Urinary bladder (tissue), 4 donors: Measurements from ENCODE around the gene ZNF534. TPM values are rescaled to one million over a fixed set of nuclear protein-coding genes. Genes with fewer than 3 reads are reported as not detected.
"Not testable (repeated sequence)": the region's sequence is repeated elsewhere in the genome, so short reads cannot be mapped to it uniquely, and the experiment has no call there.

Experiments used
- DNase-seq: peaks from one replicate; pipeline ENCODE4 v3.0.0-alpha.2; 2015; ENCODE audit errors: extremely low spot score
- H3K27ac ChIP-seq: one replicate; pipeline ENCODE4 v1.5.1; 2013; ENCODE audit warnings: low read depth, mild to moderate bottlenecking, moderate library complexity
- H3K36me3 ChIP-seq: one replicate; pipeline ENCODE4 v1.6.1; 2013; ENCODE audit warnings: mild to moderate bottlenecking, moderate library complexity; ENCODE audit not compliant: insufficient read depth
- H3K4me1 ChIP-seq: one replicate; pipeline ENCODE4 v1.6.1; 2013; ENCODE audit warnings: mild to moderate bottlenecking, moderate library complexity; ENCODE audit not compliant: insufficient read depth
- H3K4me3 ChIP-seq: one replicate; pipeline ENCODE4 v1.5.1; 2013; ENCODE audit warnings: low read depth, low read length
- WGBS: extraction: QIAGEN DNeasy Blood & Tissue Kit; methylation state at CpG from one replicate; pipeline ENCODE4 v1.1.7; 2013; 5-methylcytosine and 5-hydroxymethylcytosine counted together
- polyA plus RNA-seq: library from polyadenylated mRNA; stranded (reverse); fragments of 200-250 nt; gene quantifications from one replicate; pipeline ENCODE4 v1.2.3, GENCODE V29; 2013
- small RNA-seq: library from RNA; depleted of rRNA; stranded (forward); fragments of <200 nt; gene quantifications from one replicate; pipeline ENCODE3, GENCODE V24; 2014
- total RNA-seq: library from RNA; depleted of rRNA; stranded (reverse); fragments of >200 nt; gene quantifications from one replicate; pipeline ENCODE4 v1.2.3, GENCODE V29; 2014
- donor health status: healthy with polysubstance abuse.
- donor health status: healthy.

The ZNF534 gene
- total and polyA plus RNA-seq, 2 donors: 0.35 to 0.74 TPM

DNA sequence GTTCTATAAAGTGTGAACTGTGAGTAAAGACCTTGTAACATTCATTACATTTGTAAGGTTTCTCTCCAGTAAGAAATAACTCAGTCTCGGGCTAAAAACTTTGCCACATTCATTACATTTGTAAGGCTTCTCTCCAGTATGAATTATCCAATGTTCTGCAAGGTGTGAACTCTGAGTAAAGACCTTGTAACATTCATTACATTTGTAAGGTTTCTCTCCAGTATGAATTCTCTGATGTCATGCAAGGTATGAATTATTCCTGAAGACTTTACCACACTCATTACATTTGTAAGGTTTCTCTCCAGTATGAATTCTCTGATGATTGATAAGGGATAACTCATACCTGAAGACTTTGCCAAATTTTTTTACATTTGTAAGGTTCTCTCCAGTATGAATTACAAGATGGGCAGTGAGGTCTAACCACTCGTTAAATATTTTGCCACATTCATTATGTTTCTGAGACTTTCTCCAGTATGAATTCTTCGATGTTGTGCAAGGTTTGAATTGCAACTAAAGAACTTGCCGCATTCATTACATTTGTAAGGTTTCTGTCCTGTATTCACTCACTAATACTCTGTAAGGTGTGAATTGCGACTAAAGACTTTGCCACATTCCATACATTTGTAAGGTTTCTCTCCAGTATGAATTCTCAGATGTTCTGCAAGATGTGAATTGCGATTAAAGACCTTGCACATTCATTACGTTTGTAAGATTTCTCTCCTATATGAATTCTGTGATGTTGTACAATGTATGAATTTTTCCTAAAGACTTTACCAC is 45.6 kb downstream of the ZNF534 start:
- Histone ChIP-seq H3K27ac (no peak overlapping the region), H3K36me3 (no peaks in the 10 kb centered on the region), H3K4me3 (no peak overlapping the region), H3K4me1 (no peaks in the 10 kb centered on the region)
- WGBS: 97% methylated on average over 7 of the region's 7 CpGs
- no peak for DNase-seq

DNA sequence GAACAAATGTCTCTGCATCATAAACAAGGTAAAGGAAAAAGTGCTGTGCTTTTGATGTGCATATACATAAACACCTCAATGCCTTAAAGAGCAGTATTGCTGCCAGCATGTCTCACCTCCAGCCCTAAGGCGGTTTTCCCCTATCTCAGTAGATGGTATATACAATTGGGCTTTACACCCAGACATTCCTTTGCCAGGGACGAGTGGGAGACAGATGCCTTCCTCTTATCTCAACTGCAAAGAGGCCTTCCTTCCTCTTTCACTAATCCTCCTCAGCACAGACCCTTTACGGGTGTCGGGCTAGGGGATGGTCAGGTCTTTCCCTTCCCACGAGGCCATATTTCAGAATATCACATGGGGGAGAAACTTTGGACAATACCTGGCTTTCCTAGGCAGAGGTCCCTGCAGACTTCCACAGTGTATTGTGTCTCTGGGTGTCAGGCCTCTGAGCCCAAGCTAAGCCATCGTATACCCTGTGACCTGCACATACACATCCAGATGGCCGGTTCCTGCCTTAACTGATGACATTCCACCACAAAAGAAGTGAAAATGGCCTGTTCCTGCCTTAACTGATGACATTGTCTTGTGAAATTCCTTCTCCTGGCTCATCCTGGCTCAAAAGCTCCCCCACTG is 55.3 kb downstream of the ZNF534 start:
- 35% methylated on average over 7 of the region's 7 CpGs for WGBS
- not testable (repeated sequence) for H3K27ac ChIP-seq, H3K36me3 ChIP-seq, DNase-seq, H3K4me1 ChIP-seq, H3K4me3 ChIP-seq

DNA sequence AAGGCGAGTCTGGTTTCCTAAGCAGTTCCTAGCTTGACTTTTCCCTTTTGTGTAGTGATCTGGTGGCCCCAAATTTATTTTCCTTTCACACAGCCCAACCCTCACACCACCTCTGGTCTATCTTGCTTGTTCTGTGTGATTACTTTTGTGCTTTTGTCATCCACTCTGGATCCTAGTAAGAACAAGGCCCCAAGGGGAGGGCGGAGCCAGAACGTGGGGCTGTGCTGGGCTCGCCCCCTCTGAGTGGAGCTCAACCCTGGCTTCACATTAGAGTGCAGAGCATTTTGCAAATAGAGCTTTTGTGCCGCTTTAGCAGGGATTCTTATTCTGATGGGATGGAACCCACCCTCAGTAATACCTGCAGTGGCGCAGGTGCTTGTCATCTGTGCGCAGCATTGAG is 56.1 kb downstream of the ZNF534 start:
- H3K27ac ChIP-seq, H3K36me3 ChIP-seq: not testable (repeated sequence)
- WGBS: 35% methylated on average over 7 of the region's 7 CpGs

DNA sequence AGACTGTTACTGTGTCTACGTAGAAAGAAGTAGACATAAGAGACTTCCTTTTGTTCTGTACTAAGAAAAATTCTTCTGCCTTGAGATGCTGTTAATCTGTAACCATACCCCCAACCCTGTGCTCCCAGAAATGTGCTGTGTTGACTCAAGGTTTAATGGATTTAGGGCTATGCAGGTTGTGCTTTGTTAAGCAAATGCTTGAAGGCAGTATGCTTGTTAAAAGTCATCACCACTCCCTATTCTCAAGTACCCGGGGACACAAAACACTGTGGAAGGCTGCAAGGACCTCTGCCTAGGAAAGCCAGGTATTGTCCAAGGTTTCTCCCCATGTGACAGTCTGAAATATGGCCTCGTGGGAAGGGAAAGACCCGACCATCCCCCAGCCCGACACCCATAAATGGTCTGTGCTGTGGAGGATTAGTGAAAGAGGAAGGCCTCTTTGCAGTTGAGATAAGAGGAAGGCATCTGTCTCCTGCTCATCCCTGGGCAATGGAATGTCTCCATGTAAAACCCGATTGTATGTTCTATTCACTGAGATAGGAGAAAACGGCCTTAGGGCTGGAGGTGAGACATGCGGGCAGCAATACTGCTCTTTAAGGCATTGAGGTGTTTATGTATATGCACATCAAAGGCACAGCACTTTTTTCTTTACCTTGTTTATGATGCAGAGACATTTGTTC is 56.8 kb downstream of the ZNF534 start:
- not testable (repeated sequence) for H3K4me3 ChIP-seq, H3K36me3 ChIP-seq, DNase-seq, H3K27ac ChIP-seq, H3K4me1 ChIP-seq
- WGBS: 7% methylated on average over 8 of the region's 8 CpGs

More for the DNA sequence above, 56.1 kb downstream of the ZNF534 start:
- not testable (repeated sequence) for H3K4me1 ChIP-seq, H3K4me3 ChIP-seq, DNase-seq

DNA sequence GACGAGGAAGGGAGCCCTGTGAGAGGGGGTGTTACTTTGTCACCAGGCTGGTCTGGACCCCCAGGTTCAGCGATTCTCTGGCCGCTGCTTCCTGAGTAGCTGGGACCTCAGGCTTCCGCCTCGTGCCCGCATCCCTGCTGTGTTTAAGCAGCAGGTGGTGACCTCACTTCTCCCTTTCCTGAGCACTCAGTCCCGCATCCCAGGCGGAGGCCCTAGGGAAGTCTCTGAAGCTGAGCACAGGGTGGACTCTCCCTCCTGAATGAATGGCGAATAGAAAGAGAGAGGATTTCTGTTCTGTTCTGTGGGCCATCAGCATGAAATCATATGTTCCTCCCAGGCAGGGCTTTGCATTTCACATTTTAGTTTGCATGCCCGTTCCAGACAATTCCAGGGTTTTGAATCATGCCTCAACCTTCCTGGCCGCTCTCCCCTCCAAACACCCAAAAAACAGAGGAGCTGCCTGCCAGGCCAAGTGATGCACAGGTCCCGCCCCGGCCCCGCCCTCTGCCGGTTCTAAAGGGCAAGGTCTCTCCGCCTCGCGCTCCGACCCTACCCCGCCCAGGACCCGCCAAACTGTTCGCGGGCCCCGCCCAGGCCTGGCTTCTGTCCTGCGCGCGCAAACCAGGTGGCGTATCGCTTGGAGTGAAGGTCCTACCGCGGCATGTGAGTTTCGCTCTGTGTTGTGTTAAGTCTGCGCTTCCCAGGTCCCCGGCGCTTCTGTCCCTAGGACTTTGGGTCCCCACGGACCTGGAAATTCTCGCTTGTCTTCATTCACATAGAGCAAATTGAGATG is 63.4 kb downstream of the ZNF534 start:
- no peaks in the 10 kb centered on the region for H3K36me3 ChIP-seq
- no peak for DNase-seq
- no peak overlapping the region for H3K4me3 ChIP-seq
- 23% methylated on average over 37 of the region's 37 CpGs for WGBS
- no peak overlapping the region for H3K27ac ChIP-seq
- H3K4me1 ChIP-seq: no peaks in the 10 kb centered on the region

DNA sequence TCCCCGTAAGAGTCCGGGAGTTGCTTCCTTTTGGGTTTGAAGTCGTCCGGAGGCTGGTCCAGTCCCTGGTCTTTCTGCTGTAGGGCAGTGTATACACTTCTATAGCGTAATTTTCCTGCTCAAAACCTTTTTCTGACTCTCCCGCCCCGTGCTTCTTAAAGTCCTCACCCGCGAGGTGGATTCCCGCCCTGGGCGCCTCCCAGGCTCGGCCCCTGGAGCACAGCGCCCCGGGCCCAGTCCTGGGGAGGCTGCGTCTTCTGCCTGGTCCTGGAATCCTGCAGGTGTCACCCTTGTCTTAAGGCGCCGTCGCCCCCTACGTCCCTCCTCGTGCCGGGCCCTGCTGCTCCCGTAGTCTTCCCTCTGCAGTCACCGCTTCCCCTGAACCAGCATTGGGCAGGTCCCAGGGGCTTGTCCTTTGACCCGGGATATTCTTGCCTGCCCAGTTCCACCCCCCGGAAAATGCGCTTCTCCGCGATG is 64.1 kb downstream of the ZNF534 start:
- Histone ChIP-seq H3K27ac (no peak overlapping the region), H3K4me3 (no peak overlapping the region), H3K36me3 (no peaks in the 10 kb centered on the region), H3K4me1 (no peaks in the 10 kb centered on the region)
- 8% methylated on average over 28 of the region's 28 CpGs for WGBS
- no peak for DNase-seq

DNA sequence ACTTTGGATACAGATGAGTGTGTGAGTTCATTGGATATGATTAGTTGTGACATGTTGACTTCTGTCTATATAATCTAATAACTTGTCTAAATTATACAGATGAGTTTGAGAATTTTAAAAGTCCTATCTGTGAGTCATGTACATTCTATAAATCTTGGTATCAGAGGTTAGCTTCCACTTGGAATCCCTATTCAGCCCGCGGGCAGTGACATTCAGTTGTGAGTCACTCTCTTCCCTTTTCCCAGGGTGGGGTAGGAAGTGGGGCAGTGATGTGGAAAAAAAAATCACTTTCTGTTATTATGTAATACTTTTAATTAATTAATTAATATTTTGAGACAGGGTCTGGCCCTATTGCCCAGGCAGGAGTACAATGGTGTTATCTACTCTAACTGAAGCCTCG is 65.6 kb downstream of the ZNF534 start:
- 93% methylated on average over 3 of the region's 3 CpGs for WGBS
- no peak overlapping the region for H3K27ac ChIP-seq
- DNase-seq: no peak

DNA sequence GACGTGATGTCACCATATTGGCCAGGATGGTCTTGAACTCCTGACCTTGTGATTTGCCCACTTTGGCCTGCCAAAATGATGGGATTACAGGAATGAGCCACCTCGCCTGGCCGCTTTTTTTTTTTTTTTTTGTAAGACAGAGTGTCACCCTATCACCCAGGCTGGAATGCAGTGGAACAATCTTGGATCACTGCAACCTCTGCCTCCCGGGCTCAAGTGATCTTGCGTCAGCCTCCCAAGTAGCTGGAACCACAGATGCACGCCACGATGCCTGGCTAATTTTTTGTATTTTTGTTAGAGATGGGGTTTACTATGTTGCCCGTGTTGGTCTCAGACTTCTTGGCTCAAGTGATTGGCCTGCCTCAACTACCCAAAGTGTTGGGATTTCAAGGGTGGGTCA is 69.6 kb downstream of the ZNF534 start:
- Histone ChIP-seq H3K4me3 (no peak overlapping the region), H3K27ac (no peak overlapping the region), H3K36me3 (no peaks in the 10 kb centered on the region), H3K4me1 (no peaks in the 10 kb centered on the region)
- no peak for DNase-seq
- WGBS: 94% methylated on average over 8 of the region's 8 CpGs

More for the DNA sequence above, 65.6 kb downstream of the ZNF534 start:
- Histone ChIP-seq H3K4me1 (no peaks in the 10 kb centered on the region), H3K36me3 (no peaks in the 10 kb centered on the region), H3K4me3 (no peak overlapping the region)

DNA sequence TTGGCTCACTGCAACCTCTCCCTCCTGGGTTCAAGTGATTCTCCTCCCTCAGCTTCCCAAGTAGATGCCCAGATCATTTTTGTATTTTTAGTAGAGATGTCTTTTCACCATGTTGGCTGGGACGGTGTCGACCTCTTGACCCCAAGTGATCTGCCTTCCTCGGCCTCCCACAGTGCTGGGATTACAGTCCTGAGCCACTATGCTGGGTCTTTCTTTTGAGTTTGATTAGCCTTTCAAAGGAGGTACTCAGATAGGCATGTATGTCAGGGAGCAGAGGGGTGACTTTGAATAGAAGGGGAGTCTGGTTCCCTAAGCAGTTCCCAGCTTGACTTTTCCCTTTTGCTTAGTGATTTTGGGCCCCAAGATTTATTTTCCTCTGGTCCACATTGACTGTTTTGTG is 71.5 kb downstream of the ZNF534 start:
- WGBS: 23% methylated on average over 3 of the region's 3 CpGs
- H3K36me3 ChIP-seq, DNase-seq: not testable (repeated sequence)

DNA sequence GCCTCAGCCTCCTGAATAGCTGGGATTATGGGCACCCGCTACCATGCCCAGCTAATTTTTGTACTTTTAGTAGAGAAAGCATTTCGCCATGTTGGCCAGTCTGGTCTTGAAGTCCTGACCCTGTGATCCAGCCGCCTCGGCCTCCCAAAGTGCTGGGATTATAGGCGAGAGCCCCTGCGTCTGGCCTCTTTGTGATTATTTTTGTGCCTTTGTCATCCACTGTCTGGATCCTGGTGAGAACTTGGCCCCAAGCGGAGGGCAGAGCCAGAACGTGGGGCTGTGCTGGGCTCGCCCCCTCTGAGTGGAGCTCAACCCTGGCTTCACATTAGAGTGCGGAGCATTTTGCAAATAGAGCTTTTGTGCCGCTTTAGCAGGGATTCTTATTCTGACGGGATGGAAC is 72.0 kb downstream of the ZNF534 start:
- not testable (repeated sequence) for H3K36me3 ChIP-seq, DNase-seq, H3K27ac ChIP-seq, H3K4me1 ChIP-seq, H3K4me3 ChIP-seq
- 78% methylated on average over 12 of the region's 12 CpGs for WGBS

More for the DNA sequence above, 71.5 kb downstream of the ZNF534 start:
- not testable (repeated sequence) for H3K4me3 ChIP-seq, H3K4me1 ChIP-seq, H3K27ac ChIP-seq

Small RNA genes lying within 50 kb of the gene (small RNA-seq; reads per million reads assigned to genes)
- gene AC010332.1: not detected

Other genes starting within 250 kb of the ZNF534 start
- 93.6 TPM for gene PPP2R1A, start 239.1 kb upstream of the ZNF534 start, total RNA-seq
- gene PPP2R1A, start 239.1 kb upstream of the ZNF534 start, polyA plus RNA-seq: 182 TPM
- 28.1 TPM for gene ZNF766, start 159.6 kb upstream of the ZNF534 start, total RNA-seq
- 11.7 TPM for gene ZNF766, start 159.6 kb upstream of the ZNF534 start, polyA plus RNA-seq
- 18.8 TPM for gene ZNF480, start 132.0 kb upstream of the ZNF534 start, total RNA-seq
- 5.3 TPM for gene ZNF480, start 132.0 kb upstream of the ZNF534 start, polyA plus RNA-seq
- 8.4 TPM for gene ZNF610, start 92.9 kb upstream of the ZNF534 start, total RNA-seq
- 2.2 TPM for gene ZNF610, start 92.9 kb upstream of the ZNF534 start, polyA plus RNA-seq
- 50.1 TPM for gene ZNF880, start 59.2 kb upstream of the ZNF534 start, total RNA-seq
- 15.3 TPM for gene ZNF880, start 59.2 kb upstream of the ZNF534 start, polyA plus RNA-seq
- gene ZNF528, start 31.3 kb upstream of the ZNF534 start, total RNA-seq: 46.7 TPM
- 12.1 TPM for gene ZNF528, start 31.3 kb upstream of the ZNF534 start, polyA plus RNA-seq
- gene ZNF578, start 24.4 kb downstream of the ZNF534 start, total RNA-seq: 10.7 TPM
- gene ZNF578, start 24.4 kb downstream of the ZNF534 start, polyA plus RNA-seq: 2.0 TPM
- 40.6 TPM for gene ZNF808, start 98.5 kb downstream of the ZNF534 start, total RNA-seq
- 5.3 TPM for gene ZNF808, start 98.5 kb downstream of the ZNF534 start, polyA plus RNA-seq
- gene ZNF701, start 141.1 kb downstream of the ZNF534 start, total RNA-seq: 38.8 TPM
- gene ZNF701, start 141.1 kb downstream of the ZNF534 start, polyA plus RNA-seq: 7.0 TPM
- gene ZNF83, start 209.2 kb downstream of the ZNF534 start, total RNA-seq: 132 TPM
- 28.2 TPM for gene ZNF83, start 209.2 kb downstream of the ZNF534 start, polyA plus RNA-seq